C4-2B (cell line): Measurements from ENCODE around the gene DST.

ENCODE experiments used
- H3K27ac ChIP-seq: fragments of 450-650 bp; 2 replicates; pipeline ENCODE4 v1.5.1; 2017
- ZFX ChIP-seq: fragments of 450-650 bp; IDR thresholded peaks from 2 replicates; pipeline ENCODE4 v1.6.1; 2017
- TF ChIP-seq, protein P1 (sequence below): fragments of 450-650 bp; conservative IDR thresholded peaks from 2 replicates; pipeline ENCODE4 v1.5.1; 2017; ENCODE audit warnings: mild to moderate bottlenecking

The DST gene

DNA sequence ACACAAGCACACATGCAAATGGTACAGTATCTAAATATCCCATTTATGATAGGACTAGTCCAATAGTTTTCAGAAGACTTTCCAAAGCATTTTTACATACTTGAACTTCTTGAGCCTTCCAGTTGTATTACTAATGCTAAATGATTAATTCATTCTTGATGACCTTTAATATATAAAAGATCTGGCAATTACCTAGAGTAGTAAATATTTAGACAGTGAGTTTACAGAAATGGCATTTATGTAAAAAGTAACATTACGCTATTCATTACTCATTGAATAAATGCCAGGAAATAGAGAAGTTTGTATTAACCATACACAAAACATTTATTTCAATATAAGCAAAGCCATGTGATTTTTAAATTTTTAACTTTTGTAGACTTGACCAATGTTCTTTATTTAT, 158.8 kb downstream of the DST start:
- TF ChIP-seq ZFX: no peak
- H3K27ac ChIP-seq: no peak overlapping the region

DNA sequence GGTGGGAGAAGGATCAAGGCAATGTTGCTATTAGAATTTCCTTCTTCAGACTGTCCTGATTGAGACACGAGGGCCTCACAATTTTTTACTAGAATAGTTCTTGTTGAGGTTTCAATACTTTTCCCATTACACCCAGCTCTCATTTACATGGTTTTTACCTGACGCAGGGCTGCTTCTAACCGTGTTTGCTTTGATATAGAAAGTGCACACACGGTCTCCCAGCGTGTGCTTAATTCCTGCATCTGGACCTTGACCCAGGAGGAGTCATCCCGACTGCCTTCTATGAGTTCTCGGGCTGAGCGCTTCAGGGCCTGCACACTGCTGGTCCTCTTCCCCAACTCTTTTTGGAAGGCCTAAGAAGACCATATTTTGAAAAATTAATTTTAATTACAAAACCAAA, 160.2 kb downstream of the DST start:
- TF ChIP-seq, protein P1, sequence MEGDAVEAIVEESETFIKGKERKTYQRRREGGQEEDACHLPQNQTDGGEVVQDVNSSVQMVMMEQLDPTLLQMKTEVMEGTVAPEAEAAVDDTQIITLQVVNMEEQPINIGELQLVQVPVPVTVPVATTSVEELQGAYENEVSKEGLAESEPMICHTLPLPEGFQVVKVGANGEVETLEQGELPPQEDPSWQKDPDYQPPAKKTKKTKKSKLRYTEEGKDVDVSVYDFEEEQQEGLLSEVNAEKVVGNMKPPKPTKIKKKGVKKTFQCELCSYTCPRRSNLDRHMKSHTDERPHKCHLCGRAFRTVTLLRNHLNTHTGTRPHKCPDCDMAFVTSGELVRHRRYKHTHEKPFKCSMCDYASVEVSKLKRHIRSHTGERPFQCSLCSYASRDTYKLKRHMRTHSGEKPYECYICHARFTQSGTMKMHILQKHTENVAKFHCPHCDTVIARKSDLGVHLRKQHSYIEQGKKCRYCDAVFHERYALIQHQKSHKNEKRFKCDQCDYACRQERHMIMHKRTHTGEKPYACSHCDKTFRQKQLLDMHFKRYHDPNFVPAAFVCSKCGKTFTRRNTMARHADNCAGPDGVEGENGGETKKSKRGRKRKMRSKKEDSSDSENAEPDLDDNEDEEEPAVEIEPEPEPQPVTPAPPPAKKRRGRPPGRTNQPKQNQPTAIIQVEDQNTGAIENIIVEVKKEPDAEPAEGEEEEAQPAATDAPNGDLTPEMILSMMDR: no peak
- TF ChIP-seq ZFX: no peak
- H3K27ac ChIP-seq: no peak overlapping the region

DNA sequence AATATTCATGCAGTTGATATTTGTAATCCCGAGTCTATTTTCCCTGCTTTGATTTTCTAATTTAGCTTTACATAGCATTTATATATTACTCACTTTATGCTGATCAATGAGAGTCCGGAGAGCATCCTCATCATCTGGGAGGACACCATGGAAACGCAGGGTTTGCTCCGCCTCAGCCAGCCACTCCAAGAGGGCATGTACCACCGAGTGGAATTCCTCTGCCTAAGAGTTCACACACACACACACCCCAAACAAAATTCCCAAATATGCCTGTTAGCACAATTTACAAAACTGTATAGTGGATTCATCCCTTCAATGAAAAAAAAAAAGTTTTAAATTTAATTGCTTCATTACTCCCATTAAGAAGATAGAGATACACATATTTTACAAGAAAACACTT, 160.7 kb downstream of the DST start:
- no peak overlapping the region for H3K27ac ChIP-seq

DNA sequence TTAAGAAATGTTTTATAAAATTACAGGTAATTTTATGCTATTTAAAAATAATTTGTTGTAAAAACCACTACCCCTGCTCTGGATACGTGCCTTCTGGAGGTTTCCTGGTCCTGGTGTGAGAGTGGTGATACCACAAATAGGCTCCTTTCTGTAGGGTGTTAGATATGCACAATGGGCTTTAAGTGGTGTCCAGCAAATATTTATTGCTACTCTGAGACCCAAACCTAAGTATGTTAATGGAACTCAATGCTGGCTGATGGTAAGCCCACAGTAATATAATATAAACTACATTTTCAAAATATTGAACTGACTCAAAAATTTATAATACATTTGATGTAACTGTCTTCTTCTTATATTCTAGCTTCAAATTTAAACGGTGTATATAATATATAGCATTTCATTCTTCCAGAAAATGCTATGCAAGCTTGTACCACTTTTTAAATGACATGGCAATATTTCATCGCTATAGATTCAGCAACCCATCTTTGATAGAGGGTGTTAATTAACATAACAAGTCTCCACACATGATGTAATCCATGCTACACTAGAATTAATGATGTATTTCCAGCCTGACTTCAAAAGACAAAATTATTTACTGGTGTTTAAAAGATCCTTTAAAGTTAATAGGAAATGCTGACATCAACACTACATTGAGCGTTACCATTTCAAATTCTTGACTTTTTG, 161.9 kb downstream of the DST start:
- no peak for TF ChIP-seq ZFX
- TF ChIP-seq, protein P1: no peak
- H3K27ac ChIP-seq: no peak overlapping the region

More for the DNA sequence above, 160.7 kb downstream of the DST start:
- no peak for TF ChIP-seq ZFX
- TF ChIP-seq, protein P1: no peak

DNA sequence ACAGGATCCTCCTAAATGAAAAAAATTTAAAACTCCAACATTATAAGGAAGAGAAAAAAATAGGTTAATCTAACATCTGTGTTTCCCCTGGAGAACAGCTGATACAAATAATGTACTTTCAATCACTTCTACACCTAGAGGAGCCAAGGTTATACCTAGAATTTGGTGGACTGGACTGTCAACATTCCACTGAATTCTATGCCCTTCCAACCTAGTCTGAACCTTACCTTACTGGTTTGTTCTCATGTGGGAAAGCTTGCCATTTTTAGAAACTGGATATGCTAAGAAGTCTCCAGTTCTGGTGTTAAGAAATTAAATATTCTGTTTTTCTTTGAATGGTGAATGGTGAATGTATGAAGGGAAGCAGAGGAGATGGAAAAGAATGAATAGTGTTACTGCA, 162.4 kb downstream of the DST start:
- no peak overlapping the region for H3K27ac ChIP-seq
- TF ChIP-seq, protein P1: no peak
- no peak for TF ChIP-seq ZFX

DNA sequence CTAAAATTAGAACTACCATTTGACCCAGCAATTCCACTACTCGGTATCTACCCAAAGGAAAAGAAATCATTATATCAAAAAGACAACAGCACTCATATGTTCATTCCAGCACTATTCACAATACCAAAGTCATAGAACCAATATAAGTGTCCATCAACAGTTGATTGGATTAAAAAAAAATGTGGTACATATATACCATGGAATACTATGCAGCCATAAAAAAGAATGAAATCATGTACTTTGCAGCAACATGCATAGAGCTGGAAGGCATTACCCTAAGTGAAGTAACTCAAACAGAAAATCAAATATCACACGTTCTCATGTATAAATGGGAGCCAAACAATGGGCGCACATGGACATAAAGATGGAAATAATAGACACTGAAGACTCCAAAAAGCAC, 163.3 kb downstream of the DST start:
- H3K27ac ChIP-seq: no peak overlapping the region
- TF ChIP-seq ZFX: no peak
- TF ChIP-seq, protein P1: no peak

DNA sequence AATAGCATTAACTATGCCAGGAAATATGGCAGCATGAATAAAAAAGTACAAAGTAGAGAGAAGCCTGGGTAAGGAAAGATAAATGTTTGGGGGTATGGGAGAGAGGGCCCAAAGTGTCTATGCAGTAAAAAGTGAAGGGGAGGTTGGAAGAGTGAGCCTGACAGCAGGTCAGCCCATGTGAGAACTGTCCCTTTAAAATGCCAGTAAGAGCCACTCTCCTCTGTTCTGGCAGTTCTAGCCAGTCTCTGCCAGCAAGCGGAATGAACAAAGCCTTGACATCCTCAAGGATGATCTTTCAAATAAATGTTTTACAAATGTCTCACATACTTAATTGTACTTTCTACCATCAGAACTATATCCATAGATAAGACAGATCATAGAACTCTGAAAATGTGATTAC, 164.5 kb downstream of the DST start:
- TF ChIP-seq, protein P1: no peak
- no peak for TF ChIP-seq ZFX
- H3K27ac ChIP-seq: no peak overlapping the region

DNA sequence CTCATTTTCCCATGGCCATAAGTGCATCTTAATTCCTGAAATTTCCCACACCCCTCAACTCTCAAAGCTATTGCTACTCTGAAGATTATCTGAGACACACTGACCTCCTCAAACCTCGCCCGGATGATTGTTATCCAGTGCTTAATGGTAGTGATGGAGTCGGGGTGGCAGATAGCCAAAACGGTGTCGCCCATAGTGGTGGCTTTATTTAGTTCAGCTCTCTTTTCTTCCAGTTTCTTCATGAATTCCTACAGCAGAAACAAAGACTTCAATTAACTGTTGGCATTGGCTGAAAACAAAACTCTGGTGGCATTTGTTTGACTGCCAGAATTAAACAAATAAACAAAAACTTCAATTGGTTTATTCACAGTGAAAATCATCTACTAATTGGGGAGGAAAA, 165.4 kb downstream of the DST start:
- H3K27ac ChIP-seq: no peak overlapping the region
- TF ChIP-seq, protein P1: no peak
- TF ChIP-seq ZFX: no peak
